Suprapubic skin (tissue), 4 donors: ENCODE results near the gene SYNDIG1. TPM values are rescaled to one million over a fixed set of nuclear protein-coding genes. Genes with fewer than 3 reads are reported as not detected.

Experiments used
- DNase-seq, 2 donors: peaks; one replicate each; pipeline ENCODE4 v3.0.0-alpha.2; 2019; ENCODE audit warnings: low spot score in 2 of 2
- H3K27ac ChIP-seq: fragments of 200-600 bp; sonication (generic); one replicate; pipeline ENCODE4 v1.5.1; 2019
- H3K27me3 ChIP-seq: fragments of 200-600 bp; sonication (generic); one replicate; pipeline ENCODE4 v1.5.1; 2019
- H3K36me3 ChIP-seq: fragments of 200-600 bp; sonication (generic); one replicate; pipeline ENCODE4 v1.5.1; 2019
- H3K4me1 ChIP-seq: fragments of 200-600 bp; sonication (generic); one replicate; pipeline ENCODE4 v1.5.1; 2019
- H3K4me3 ChIP-seq: fragments of 200-600 bp; sonication (generic); one replicate; pipeline ENCODE4 v1.5.1; 2019; ENCODE audit warnings: mild to moderate bottlenecking
- H3K9me3 ChIP-seq: fragments of 200-600 bp; sonication (generic); one replicate; pipeline ENCODE4 v1.5.1; 2019
- CTCF ChIP-seq, 2 donors: fragments of 200-600 bp in 1 of 2; fragments of 450-650 bp in 1 of 2; sonication (generic) in 1 of 2; IDR thresholded peaks; one replicate each; pipeline ENCODE4 v1.5.1; 2016 to 2019; ENCODE audit warnings: antibody characterized with exemption in 2 of 2, mild to moderate bottlenecking in 1 of 2, moderate library complexity in 1 of 2
- EP300 ChIP-seq: sonication (generic); formaldehyde crosslinking; IDR thresholded peaks from one replicate; pipeline ENCODE4 v1.6.1; 2017; ENCODE audit warnings: antibody characterized with exemption
- POLR2A ChIP-seq, 2 donors: fragments of 450-650 bp; IDR thresholded peaks; one replicate each; pipeline ENCODE4 v1.6.1; 2017; ENCODE audit warnings: antibody characterized with exemption in 2 of 2, mild to moderate bottlenecking in 2 of 2, moderate library complexity in 2 of 2
- POLR2AphosphoS5 ChIP-seq, 3 donors: sonication (generic); formaldehyde crosslinking; IDR thresholded peaks; one replicate each; pipeline ENCODE4 v1.6.1; 2017; ENCODE audit warnings: antibody characterized with exemption in 3 of 3
- WGBS: methylation state at CpG from one replicate; pipeline ENCODE4 v1.1.5; 2018; 5-methylcytosine and 5-hydroxymethylcytosine counted together
- total RNA-seq, 4 donors: library from RNA; depleted of rRNA; stranded (reverse); fragments of >200 nt; gene quantifications; one replicate each; pipeline ENCODE4 v1.1.0, GENCODE V29; 2016

Gene SYNDIG1
- total RNA-seq, 4 donors from 2014 or later, result not detected

- Histone ChIP-seq H3K9me3 (no peaks in the 10 kb centered on the region), H3K4me1 (no peaks in the 10 kb centered on the region), H3K27ac (no peak overlapping the region), H3K27me3 (no peaks in the 10 kb centered on the region), H3K36me3 (no peaks in the 10 kb centered on the region), H3K4me3 (no peak overlapping the region)
- TF ChIP-seq CTCF (IDR thresholded peaks at IDR 0.05) (no peak), POLR2A (IDR thresholded peaks at IDR 0.05) (no peak), POLR2AphosphoS5 (IDR thresholded peaks at IDR 0.05) (no peak), EP300 (no peak)
- WGBS, result 100% methylated on average over 1 of the region's 1 CpG
- no peak for DNase-seq
Measured at GRCh38 chr20:24529369-24529719, 59.9 kb downstream of the SYNDIG1 start.

GRCh38 chr20:24530131-24530680, 60.8 kb downstream of the SYNDIG1 start:
- Histone ChIP-seq H3K36me3 (no peaks in the 10 kb centered on the region), H3K4me1 (no peaks in the 10 kb centered on the region), H3K27ac (no peak overlapping the region), H3K9me3 (no peaks in the 10 kb centered on the region), H3K27me3 (no peaks in the 10 kb centered on the region), H3K4me3 (no peak overlapping the region)
- TF ChIP-seq EP300, result no peak
- no peak for TF ChIP-seq POLR2A (IDR thresholded peaks at IDR 0.05)
- no peak for TF ChIP-seq POLR2AphosphoS5 (IDR thresholded peaks at IDR 0.05)
- TF ChIP-seq CTCF (IDR thresholded peaks at IDR 0.05), result no peak
- 96% methylated on average over 2 of the region's 2 CpGs for WGBS
- DNase-seq, result no peak

- Histone ChIP-seq H3K27me3 (no peaks in the 10 kb centered on the region), H3K4me3 (no peak overlapping the region), H3K36me3 (no peaks in the 10 kb centered on the region), H3K27ac (no peak overlapping the region), H3K4me1 (no peaks in the 10 kb centered on the region), H3K9me3 (no peaks in the 10 kb centered on the region)
- DNase-seq, result no peak
- 85% methylated on average over 4 of the region's 4 CpGs for WGBS
- TF ChIP-seq POLR2AphosphoS5 (IDR thresholded peaks at IDR 0.05) (no peak), POLR2A (IDR thresholded peaks at IDR 0.05) (no peak), CTCF (IDR thresholded peaks at IDR 0.05) (no peak), EP300 (no peak)
Measured at GRCh38 chr20:24531202-24531601, 61.8 kb downstream of the SYNDIG1 start.

GRCh38 chr20:24531631-24532419, 62.4 kb downstream of the SYNDIG1 start:
- H3K4me1 ChIP-seq, result no peaks in the 10 kb centered on the region
- H3K27ac ChIP-seq, result no peak overlapping the region
- no peak overlapping the region for H3K4me3 ChIP-seq
- H3K27me3 ChIP-seq, result no peaks in the 10 kb centered on the region
- WGBS, result 88% methylated on average over 6 of the region's 6 CpGs
- DNase-seq, result no peak
- no peak for TF ChIP-seq EP300
- TF ChIP-seq POLR2A (IDR thresholded peaks at IDR 0.05), result no peak
- TF ChIP-seq POLR2AphosphoS5 (IDR thresholded peaks at IDR 0.05), result no peak
- TF ChIP-seq CTCF (IDR thresholded peaks at IDR 0.05), result no peak
- H3K36me3 ChIP-seq, result no peaks in the 10 kb centered on the region
- H3K9me3 ChIP-seq, result no peaks in the 10 kb centered on the region

- Histone ChIP-seq H3K36me3 (no peaks in the 10 kb centered on the region), H3K27me3 (no peaks in the 10 kb centered on the region), H3K9me3 (no peaks in the 10 kb centered on the region), H3K4me1 (no peaks in the 10 kb centered on the region), H3K4me3 (no peak overlapping the region), H3K27ac (no peak overlapping the region)
- WGBS, result 92% methylated on average over 8 of the region's 8 CpGs
- DNase-seq, result no peak
- TF ChIP-seq CTCF (IDR thresholded peaks at IDR 0.05) (no peak), POLR2A (IDR thresholded peaks at IDR 0.05) (no peak), EP300 (no peak), POLR2AphosphoS5 (IDR thresholded peaks at IDR 0.05) (no peak)
Measured at GRCh38 chr20:24533449-24533848, 64.0 kb downstream of the SYNDIG1 start.
